HEK293 (cell line): ENCODE data around the gene GANAB.

Experiments
- CTCF ChIA-PET: fragments of 350-600 bp; formaldehyde crosslinking; extraction: SDS; loops from one replicate; lab custom pipeline; 2021; ENCODE audit warnings: antibody characterized with exemption; lab: Yijun Ruan, JAX
- POLR2A ChIA-PET: fragments of 300-600 bp; formaldehyde crosslinking; extraction: SDS; loops from one replicate; lab custom pipeline; 2020; ENCODE audit warnings: antibody characterized with exemption, inconsistent platforms; lab: Yijun Ruan, JAX
- H3K27ac ChIP-seq: fragments of 200-500 bp; sonication (Bioruptor generic); 2 replicates; pipeline ENCODE4 v1.5.1; 2014; ENCODE audit warnings: low read depth, low read length, control low read depth, inconsistent platforms; ENCODE audit errors: extremely low read depth
- H3K36me3 ChIP-seq, 2 experiments: fragments of 200-500 bp in 1 of 2; sonication (Bioruptor generic) in 1 of 2; 1 replicate in 1 of 2; 2 replicates in 1 of 2; pipeline ENCODE4 v1.5.1; 2014 to 2017; ENCODE audit warnings: inconsistent platforms in 2 of 2, low read length in 2 of 2; ENCODE audit not compliant: control insufficient read depth in 2 of 2, insufficient read depth in 1 of 2
- H3K4me1 ChIP-seq: fragments of 200-500 bp; sonication (Bioruptor generic); 2 replicates; pipeline ENCODE4 v1.5.1; 2014; ENCODE audit warnings: mild to moderate bottlenecking, low read length, inconsistent platforms; ENCODE audit not compliant: control insufficient read depth, insufficient read depth
- H3K4me3 ChIP-seq: 2 replicates; pipeline ENCODE4 v1.5.1; 2011; ENCODE audit warnings: low read depth, mild to moderate bottlenecking, control low read depth, low read length, moderate library complexity
- H3K9me3 ChIP-seq: fragments of 200-500 bp; sonication (Bioruptor generic); 2 replicates; pipeline ENCODE4 v1.5.1; 2014; ENCODE audit warnings: low read depth, low read length, inconsistent platforms; ENCODE audit not compliant: control insufficient read depth, insufficient read depth
- FEZF1 ChIP-seq: fragments of 450-650 bp; formaldehyde crosslinking; IDR thresholded peaks from 2 replicates; pipeline ENCODE4 v1.5.1; 2016; ENCODE audit warnings: missing biosample characterization, missing genetic modification characterization
- GFI1B ChIP-seq: fragments of 450-650 bp; formaldehyde crosslinking; IDR thresholded peaks from 2 replicates; pipeline ENCODE4 v1.5.1; 2016; ENCODE audit warnings: missing biosample characterization, missing genetic modification characterization
- IKZF3 ChIP-seq: fragments of 450-650 bp; IDR thresholded peaks from 2 replicates; pipeline ENCODE4 v1.5.0; 2018; ENCODE audit warnings: missing biosample characterization, mild to moderate bottlenecking, missing genetic modification characterization, moderate library complexity
- KLF1 ChIP-seq: fragments of 450-650 bp; formaldehyde crosslinking; IDR thresholded peaks from 2 replicates; pipeline ENCODE4 v1.5.1; 2016; ENCODE audit warnings: missing biosample characterization, missing genetic modification characterization
- KLF10 ChIP-seq: fragments of 450-650 bp; IDR thresholded peaks from 2 replicates; pipeline ENCODE4 v1.5.1; 2018; ENCODE audit warnings: missing biosample characterization, mild to moderate bottlenecking, missing genetic modification characterization
- KLF16 ChIP-seq: fragments of 450-650 bp; formaldehyde crosslinking; IDR thresholded peaks from 2 replicates; pipeline ENCODE4 v1.5.1; 2017; ENCODE audit warnings: missing biosample characterization, missing genetic modification characterization
- KLF7 ChIP-seq: fragments of 450-650 bp; formaldehyde crosslinking; IDR thresholded peaks from 2 replicates; pipeline ENCODE4 v1.5.1; 2016; ENCODE audit warnings: missing biosample characterization, missing genetic modification characterization, borderline replicate concordance
- MZF1 ChIP-seq: fragments of 450-650 bp; formaldehyde crosslinking; IDR thresholded peaks from 2 replicates; pipeline ENCODE4 v1.5.1; 2017; ENCODE audit warnings: missing biosample characterization, missing genetic modification characterization, borderline replicate concordance
- PRDM1 ChIP-seq: fragments of 450-650 bp; formaldehyde crosslinking; IDR thresholded peaks from 2 replicates; pipeline ENCODE4; 2016; ENCODE audit warnings: missing biosample characterization, missing genetic modification characterization
- SCRT1 ChIP-seq: fragments of 450-650 bp; formaldehyde crosslinking; IDR thresholded peaks from 2 replicates; pipeline ENCODE4 v1.5.1; 2016; ENCODE audit warnings: missing biosample characterization, missing genetic modification characterization, borderline replicate concordance
- YY1 ChIP-seq: fragments of 450-650 bp; formaldehyde crosslinking; IDR thresholded peaks from 2 replicates; pipeline ENCODE4 v1.5.1; 2018; ENCODE audit warnings: missing biosample characterization, missing genetic modification characterization
- ZNF146 ChIP-seq: fragments of 450-650 bp; formaldehyde crosslinking; IDR thresholded peaks from 2 replicates; pipeline ENCODE4 v1.5.1; 2016; ENCODE audit warnings: missing biosample characterization, missing genetic modification characterization
- ZNF2 ChIP-seq: fragments of 450-650 bp; formaldehyde crosslinking; IDR thresholded peaks from 2 replicates; pipeline ENCODE4 v1.5.1; 2016; ENCODE audit warnings: missing biosample characterization, missing genetic modification characterization
- ZNF394 ChIP-seq: fragments of 450-650 bp; formaldehyde crosslinking; IDR thresholded peaks from 2 replicates; pipeline ENCODE4 v1.5.1; 2016; ENCODE audit warnings: missing biosample characterization, missing genetic modification characterization, mild to moderate bottlenecking, moderate library complexity, borderline replicate concordance
- ZNF529 ChIP-seq: fragments of 450-650 bp; formaldehyde crosslinking; IDR thresholded peaks from 2 replicates; pipeline ENCODE4 v1.5.1; 2017; ENCODE audit warnings: missing genetic modification characterization, missing biosample characterization; ENCODE audit not compliant: insufficient replicate concordance
- ZNF548 ChIP-seq: fragments of 450-650 bp; formaldehyde crosslinking; IDR thresholded peaks from 2 replicates; pipeline ENCODE4 v1.5.1; 2016; ENCODE audit warnings: missing biosample characterization, missing genetic modification characterization
- ZNF558 ChIP-seq: fragments of 450-650 bp; formaldehyde crosslinking; IDR thresholded peaks from 2 replicates; pipeline ENCODE4 v1.5.1; 2016; ENCODE audit warnings: missing biosample characterization, missing genetic modification characterization
- ZNF600 ChIP-seq: fragments of 450-650 bp; formaldehyde crosslinking; IDR thresholded peaks from 2 replicates; pipeline ENCODE4 v1.5.1; 2016; ENCODE audit warnings: missing biosample characterization, missing genetic modification characterization
- ZNF664 ChIP-seq: fragments of 450-650 bp; formaldehyde crosslinking; IDR thresholded peaks from 2 replicates; pipeline ENCODE4 v1.5.1; 2016; ENCODE audit warnings: missing biosample characterization, missing genetic modification characterization
- ZNF76 ChIP-seq: fragments of 450-650 bp; formaldehyde crosslinking; IDR thresholded peaks from 2 replicates; pipeline ENCODE4; 2016; ENCODE audit warnings: low read depth, missing biosample characterization, missing genetic modification characterization, borderline replicate concordance
- ZNF791 ChIP-seq: fragments of 450-650 bp; formaldehyde crosslinking; IDR thresholded peaks from 2 replicates; pipeline ENCODE4 v1.5.1; 2016; ENCODE audit warnings: missing biosample characterization, missing genetic modification characterization
- ZXDB ChIP-seq: fragments of 450-650 bp; formaldehyde crosslinking; IDR thresholded peaks from 2 replicates; pipeline ENCODE4 v1.5.1; 2016; ENCODE audit warnings: missing biosample characterization, missing genetic modification characterization
- TF ChIP-seq, protein P1 (sequence below): fragments of 450-650 bp; formaldehyde crosslinking; conservative IDR thresholded peaks from 2 replicates; pipeline ENCODE4 v1.5.1; 2016; ENCODE audit warnings: low read depth, missing biosample characterization, missing genetic modification characterization
- TF ChIP-seq, protein P2 (sequence below): fragments of 450-650 bp; formaldehyde crosslinking; IDR thresholded peaks from 2 replicates; pipeline ENCODE4 v1.5.1; 2016; ENCODE audit warnings: missing biosample characterization, missing genetic modification characterization
- TF ChIP-seq, protein P3 (sequence below): fragments of 450-650 bp; formaldehyde crosslinking; IDR thresholded peaks from 2 replicates; pipeline ENCODE4 v1.5.1; 2016; ENCODE audit warnings: missing biosample characterization, missing genetic modification characterization

The GANAB gene

DNA sequence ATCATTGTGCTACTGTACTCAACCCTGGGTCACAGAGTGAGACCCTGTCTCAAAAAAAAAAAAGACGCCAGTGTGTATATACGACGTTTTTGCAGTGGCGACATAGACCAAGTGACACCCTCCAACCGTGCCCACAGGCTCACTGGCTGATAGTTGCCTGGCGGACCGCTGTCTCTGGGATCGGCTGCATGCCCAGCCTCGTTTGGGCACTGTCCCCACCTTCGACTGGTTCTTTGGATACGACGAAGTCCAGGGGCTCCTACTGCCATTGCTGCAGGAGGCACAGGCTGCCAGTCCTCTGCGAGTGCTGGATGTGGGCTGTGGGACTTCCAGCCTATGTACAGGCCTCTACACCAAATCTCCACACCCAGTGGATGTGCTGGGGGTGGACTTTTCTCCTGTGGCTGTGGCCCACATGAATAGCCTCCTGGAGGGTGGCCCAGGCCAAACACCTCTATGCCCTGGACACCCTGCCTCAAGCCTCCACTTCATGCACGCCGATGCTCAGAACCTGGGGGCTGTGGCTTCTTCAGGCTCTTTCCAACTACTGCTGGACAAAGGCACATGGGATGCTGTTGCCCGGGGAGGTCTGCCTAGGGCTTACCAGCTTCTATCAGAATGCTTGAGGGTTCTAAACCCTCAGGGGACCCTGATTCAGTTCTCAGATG lies 20.0 kb upstream of the GANAB start (continued):
- TF ChIP-seq SCRT1 (tag by site-specific recombination): no peak
- no peak for TF ChIP-seq KLF1 (tag by site-specific recombination)
- no peak for TF ChIP-seq ZNF791 (tag by site-specific recombination)

DNA sequence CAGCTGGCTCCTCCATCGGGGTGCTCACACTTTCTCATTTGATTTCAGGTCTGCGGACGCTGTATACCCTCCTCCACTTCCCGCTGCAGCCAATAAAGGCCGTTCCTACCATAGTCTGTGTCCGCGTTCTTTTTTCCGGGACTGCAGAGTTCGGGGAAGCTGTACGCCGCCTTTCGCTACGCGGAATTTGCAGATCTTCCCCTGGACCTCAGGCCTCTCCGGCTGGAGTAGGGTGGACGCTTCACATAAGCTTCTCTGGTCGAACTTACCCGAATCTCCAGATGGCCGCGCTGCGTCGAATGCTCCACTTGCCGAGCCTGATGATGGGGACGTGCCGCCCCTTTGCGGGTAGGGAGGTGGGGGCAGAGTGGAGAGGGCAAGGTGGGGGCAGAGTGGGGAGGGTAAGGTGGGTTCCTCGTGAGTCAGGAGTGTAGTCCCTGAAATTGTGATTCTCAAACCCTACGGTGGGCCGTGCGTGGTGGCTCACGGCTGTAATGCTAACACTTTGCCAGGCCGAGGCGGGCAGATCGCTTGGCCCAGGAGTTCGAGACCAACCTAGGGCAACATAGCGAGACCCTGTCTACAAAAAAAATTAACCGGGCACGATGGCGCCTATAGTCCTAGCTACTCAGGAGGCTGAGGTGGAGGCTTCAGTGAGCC lies 19.3 kb upstream of the GANAB start:
- no peaks in the 10 kb centered on the region for H3K4me1 ChIP-seq
- CTCF ChIA-PET: interaction anchor here (0.7 to 2.5 kb wide), 9 partner anchors 10 to 73 kb away, joined by 3 to 10 read pairs (median 3); partner anchors contain the start of gene HNRNPUL2
- TF ChIP-seq YY1 (tag by site-specific recombination) (no peak), FEZF1 (no peak), ZNF394 (tag by site-specific recombination) (no peak), PRDM1 (no peak), ZNF548 (tag by site-specific recombination) (no peak), ZNF558 (no peak), ZNF529 (no peak), GFI1B (tag by site-specific recombination) (no peak), KLF7 (no peak), ZNF2 (tag by site-specific recombination) (no peak), ZNF146 (tag by site-specific recombination) (no peak), MZF1 (tag by site-specific recombination) (no peak)
- TF ChIP-seq, protein P1, sequence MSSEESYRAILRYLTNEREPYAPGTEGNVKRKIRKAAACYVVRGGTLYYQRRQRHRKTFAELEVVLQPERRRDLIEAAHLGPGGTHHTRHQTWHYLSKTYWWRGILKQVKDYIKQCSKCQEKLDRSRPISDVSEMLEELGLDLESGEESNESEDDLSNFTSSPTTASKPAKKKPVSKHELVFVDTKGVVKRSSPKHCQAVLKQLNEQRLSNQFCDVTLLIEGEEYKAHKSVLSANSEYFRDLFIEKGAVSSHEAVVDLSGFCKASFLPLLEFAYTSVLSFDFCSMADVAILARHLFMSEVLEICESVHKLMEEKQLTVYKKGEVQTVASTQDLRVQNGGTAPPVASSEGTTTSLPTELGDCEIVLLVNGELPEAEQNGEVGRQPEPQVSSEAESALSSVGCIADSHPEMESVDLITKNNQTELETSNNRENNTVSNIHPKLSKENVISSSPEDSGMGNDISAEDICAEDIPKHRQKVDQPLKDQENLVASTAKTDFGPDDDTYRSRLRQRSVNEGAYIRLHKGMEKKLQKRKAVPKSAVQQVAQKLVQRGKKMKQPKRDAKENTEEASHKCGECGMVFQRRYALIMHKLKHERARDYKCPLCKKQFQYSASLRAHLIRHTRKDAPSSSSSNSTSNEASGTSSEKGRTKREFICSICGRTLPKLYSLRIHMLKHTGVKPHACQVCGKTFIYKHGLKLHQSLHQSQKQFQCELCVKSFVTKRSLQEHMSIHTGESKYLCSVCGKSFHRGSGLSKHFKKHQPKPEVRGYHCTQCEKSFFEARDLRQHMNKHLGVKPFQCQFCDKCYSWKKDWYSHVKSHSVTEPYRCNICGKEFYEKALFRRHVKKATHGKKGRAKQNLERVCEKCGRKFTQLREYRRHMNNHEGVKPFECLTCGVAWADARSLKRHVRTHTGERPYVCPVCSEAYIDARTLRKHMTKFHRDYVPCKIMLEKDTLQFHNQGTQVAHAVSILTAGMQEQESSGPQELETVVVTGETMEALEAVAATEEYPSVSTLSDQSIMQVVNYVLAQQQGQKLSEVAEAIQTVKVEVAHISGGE (tag by site-specific recombination): no peak
- TF ChIP-seq, protein P2, sequence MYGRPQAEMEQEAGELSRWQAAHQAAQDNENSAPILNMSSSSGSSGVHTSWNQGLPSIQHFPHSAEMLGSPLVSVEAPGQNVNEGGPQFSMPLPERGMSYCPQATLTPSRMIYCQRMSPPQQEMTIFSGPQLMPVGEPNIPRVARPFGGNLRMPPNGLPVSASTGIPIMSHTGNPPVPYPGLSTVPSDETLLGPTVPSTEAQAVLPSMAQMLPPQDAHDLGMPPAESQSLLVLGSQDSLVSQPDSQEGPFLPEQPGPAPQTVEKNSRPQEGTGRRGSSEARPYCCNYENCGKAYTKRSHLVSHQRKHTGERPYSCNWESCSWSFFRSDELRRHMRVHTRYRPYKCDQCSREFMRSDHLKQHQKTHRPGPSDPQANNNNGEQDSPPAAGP: no peak
- H3K4me3 ChIP-seq: peak overlapping the region; percentile 30
- no peaks in the 10 kb centered on the region for H3K9me3 ChIP-seq
- peak overlapping the region; percentile 18; the same call in 1 of the 2 replicates for H3K27ac ChIP-seq
- peaks cover 0 to 43% of the 10 kb centered on the region in 2 experiments; a peak in 2 of 3 replicates for H3K36me3 ChIP-seq
- POLR2A ChIA-PET: interaction anchor here (0.7 to 5.0 kb wide), 42 partner anchors 9 to 241 kb away, joined by 3 to 90 read pairs (median 6); partner anchors contain the start of genes B3GAT3, EEF1G, GANAB and HNRNPUL2

DNA sequence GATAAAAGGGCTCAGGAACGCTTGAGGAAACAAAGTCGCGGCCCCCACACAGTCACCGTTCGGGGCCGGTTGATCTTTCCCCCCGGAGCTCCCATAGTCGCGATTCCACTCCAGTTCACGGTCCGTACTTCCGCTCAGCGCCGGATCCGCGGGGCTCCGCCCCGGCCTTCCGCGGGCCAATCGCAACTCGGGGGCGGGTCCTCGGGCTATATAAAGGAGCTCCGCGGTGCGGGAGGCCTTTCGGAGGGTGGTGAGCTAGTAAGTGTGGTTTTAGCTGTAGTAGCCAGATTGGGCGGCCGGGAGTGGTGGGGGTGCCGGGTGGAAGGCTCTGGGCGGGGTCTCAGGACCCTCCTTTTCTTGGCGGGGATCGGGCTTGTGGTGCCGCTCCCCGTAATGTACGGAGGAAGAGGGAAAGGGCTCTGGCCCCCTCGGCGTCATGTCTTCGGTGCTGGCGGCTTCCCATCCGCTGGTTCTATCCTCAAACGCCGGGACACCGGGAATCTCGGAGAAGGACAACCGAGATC lies 18.7 kb upstream of the GANAB start, which contains the start of the genes C11orf98 and CSKMT:
TSS of gene C11orf98 (minus strand) at position 136 of the 524 bp plus-strand sequence. CDS start at position 95, 41 bp downstream.
TSS of gene CSKMT (plus strand) at position 238 of the 524 bp plus-strand sequence. CDS start 568 bp downstream, outside the sequence.
- POLR2A ChIA-PET: interaction anchor here (0.6 to 5.0 kb wide), 49 partner anchors 9 to 240 kb away, joined by 3 to 90 read pairs (median 5); partner anchors contain the start of genes B3GAT3, EEF1G, GANAB and HNRNPUL2
- Histone ChIP-seq H3K4me1 (no peaks in the 10 kb centered on the region), H3K27ac (peak within 1 kb of the TSS; percentile 66), H3K4me3 (peak within 1 kb of the TSS; percentile 89), H3K9me3 (no peaks in the 10 kb centered on the region), H3K36me3 (peaks cover 0 to 43% of the 10 kb centered on the region in 2 experiments; a peak in 2 of 3 replicates)
- CTCF ChIA-PET: interaction anchor here (0.6 to 2.5 kb wide), 11 partner anchors 10 to 121 kb away, joined by 3 to 10 read pairs (median 3); partner anchors contain the start of gene HNRNPUL2
- TF ChIP-seq ZNF664 (tag by site-specific recombination): no peak
- peak; percentile 72 for TF ChIP-seq KLF10 (tag by site-specific recombination)
- TF ChIP-seq ZXDB (tag by site-specific recombination): 0 out of 2 replicates have a peak, but pooled peaks have one; percentile 25
- TF ChIP-seq ZNF76 (tag by site-specific recombination): peak; percentile 40; the same call in 1 of the 2 replicates
- 0 out of 2 replicates have a peak, but pooled peaks have one; percentile 30 for TF ChIP-seq KLF16 (tag by site-specific recombination)
- TF ChIP-seq, protein P3, sequence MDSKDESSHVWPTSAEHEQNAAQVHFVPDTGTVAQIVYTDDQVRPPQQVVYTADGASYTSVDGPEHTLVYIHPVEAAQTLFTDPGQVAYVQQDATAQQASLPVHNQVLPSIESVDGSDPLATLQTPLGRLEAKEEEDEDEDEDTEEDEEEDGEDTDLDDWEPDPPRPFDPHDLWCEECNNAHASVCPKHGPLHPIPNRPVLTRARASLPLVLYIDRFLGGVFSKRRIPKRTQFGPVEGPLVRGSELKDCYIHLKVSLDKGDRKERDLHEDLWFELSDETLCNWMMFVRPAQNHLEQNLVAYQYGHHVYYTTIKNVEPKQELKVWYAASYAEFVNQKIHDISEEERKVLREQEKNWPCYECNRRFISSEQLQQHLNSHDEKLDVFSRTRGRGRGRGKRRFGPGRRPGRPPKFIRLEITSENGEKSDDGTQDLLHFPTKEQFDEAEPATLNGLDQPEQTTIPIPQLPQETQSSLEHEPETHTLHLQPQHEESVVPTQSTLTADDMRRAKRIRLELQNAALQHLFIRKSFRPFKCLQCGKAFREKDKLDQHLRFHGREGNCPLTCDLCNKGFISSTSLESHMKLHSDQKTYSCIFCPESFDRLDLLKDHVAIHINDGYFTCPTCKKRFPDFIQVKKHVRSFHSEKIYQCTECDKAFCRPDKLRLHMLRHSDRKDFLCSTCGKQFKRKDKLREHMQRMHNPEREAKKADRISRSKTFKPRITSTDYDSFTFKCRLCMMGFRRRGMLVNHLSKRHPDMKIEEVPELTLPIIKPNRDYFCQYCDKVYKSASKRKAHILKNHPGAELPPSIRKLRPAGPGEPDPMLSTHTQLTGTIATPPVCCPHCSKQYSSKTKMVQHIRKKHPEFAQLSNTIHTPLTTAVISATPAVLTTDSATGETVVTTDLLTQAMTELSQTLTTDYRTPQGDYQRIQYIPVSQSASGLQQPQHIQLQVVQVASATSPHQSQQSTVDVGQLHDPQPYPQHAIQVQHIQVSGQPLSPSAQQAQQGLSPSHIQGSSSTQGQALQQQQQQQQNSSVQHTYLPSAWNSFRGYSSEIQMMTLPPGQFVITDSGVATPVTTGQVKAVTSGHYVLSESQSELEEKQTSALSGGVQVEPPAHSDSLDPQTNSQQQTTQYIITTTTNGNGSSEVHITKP (tag by site-specific recombination): peak; percentile 63; the same call in 1 of the 2 replicates
- 0 out of 2 replicates have a peak, but pooled peaks have one; percentile 23 for TF ChIP-seq IKZF3 (tag by site-specific recombination)
- 0 out of 2 replicates have a peak, but pooled peaks have one; percentile 56 for TF ChIP-seq ZNF600 (tag by site-specific recombination)
